IMR-90 (cell line): ENCODE measurements around the gene OSTF1. TPM values are rescaled to one million over a fixed set of nuclear protein-coding genes. Genes with fewer than 3 reads are reported as not detected.

Source experiments
- ATAC-seq: fragments of 200-7000 bp; cut with Tn5 transposase; 2 replicates; pipeline ENCODE4 v1.9.1; 2020; ENCODE audit warnings: low read depth, mild to moderate bottlenecking, moderate library complexity
- BruUV-seq: library from RNA; stranded (reverse); fragments of 400-500 nt; replicated peaks from 2 replicates; lab custom pipeline; 2021; lab: Mats Ljungman, UMichigan
- CTCF ChIA-PET: fragments of 300-600 bp; formaldehyde crosslinking; extraction: SDS; loops from one replicate; lab custom pipeline; 2021; ENCODE audit warnings: antibody characterized with exemption; lab: Yijun Ruan, JAX
- POLR2A ChIA-PET: fragments of 300-600 bp; sonication (Branson Sonifier 250); formaldehyde crosslinking; loops from one replicate; lab custom pipeline; 2022; ENCODE audit warnings: antibody characterized with exemption; ENCODE audit not compliant: unreplicated experiment; lab: Charles Lee
- DNase-seq: peaks from one replicate; pipeline ENCODE4 v3.0.0; 2013
- H2AFZ ChIP-seq: replicated peaks from 2 replicates; pipeline ENCODE3; 2013; ENCODE audit warnings: low read length, mild to moderate bottlenecking; ENCODE audit not compliant: poor library complexity
- H2AK5ac ChIP-seq: 2 replicates; pipeline ENCODE4 v1.6.1; 2013; ENCODE audit warnings: low read depth, low read length, inconsistent platforms
- H2AK9ac ChIP-seq: replicated peaks from 2 replicates; pipeline ENCODE3; 2013; ENCODE audit warnings: mild to moderate bottlenecking, low read depth, low read length, moderate library complexity; ENCODE audit not compliant: poor library complexity
- H2BK120ac ChIP-seq: 2 replicates; pipeline ENCODE4 v1.6.1; 2013; ENCODE audit warnings: low read depth, low read length, inconsistent platforms
- H2BK15ac ChIP-seq: 3 replicates; pipeline ENCODE4 v1.6.1; 2013; ENCODE audit warnings: low read depth, low read length, inconsistent platforms
- H2BK20ac ChIP-seq: 2 replicates; pipeline ENCODE4 v1.6.1; 2013; ENCODE audit warnings: low read depth, mild to moderate bottlenecking, inconsistent platforms, low read length, moderate library complexity
- H2BK5ac ChIP-seq: 2 replicates; pipeline ENCODE4 v1.6.1; 2013; ENCODE audit warnings: mild to moderate bottlenecking, low read depth, low read length, inconsistent platforms; ENCODE audit not compliant: poor library complexity, severe bottlenecking
- H3K14ac ChIP-seq: replicated peaks from 2 replicates; pipeline ENCODE4 v1.6.1; 2013; ENCODE audit warnings: low read depth, low read length, inconsistent platforms
- H3K18ac ChIP-seq: 2 replicates; pipeline ENCODE4 v1.6.1; 2013; ENCODE audit warnings: low read depth, low read length, control low read depth
- H3K23ac ChIP-seq: 2 replicates; pipeline ENCODE4 v1.6.1; 2013; ENCODE audit warnings: low read depth, low read length, inconsistent platforms
- H3K27ac ChIP-seq: 2 replicates; pipeline ENCODE4 v1.5.1; 2013; ENCODE audit warnings: mild to moderate bottlenecking, control low read depth, low read length; ENCODE audit not compliant: insufficient read depth
- H3K27me3 ChIP-seq: 2 replicates; pipeline ENCODE4 v1.6.1; 2013; ENCODE audit warnings: low read length; ENCODE audit not compliant: control insufficient read depth, insufficient read depth
- H3K36me3 ChIP-seq: 2 replicates; pipeline ENCODE4 v1.6.1; 2013; ENCODE audit warnings: low read length, mixed read lengths; ENCODE audit not compliant: control insufficient read depth, insufficient read depth
- H3K4ac ChIP-seq: 2 replicates; pipeline ENCODE4 v1.6.1; 2013; ENCODE audit warnings: low read depth, low read length, inconsistent platforms
- H3K4me1 ChIP-seq: 2 replicates; pipeline ENCODE4 v1.6.1; 2013; ENCODE audit warnings: low read length, mixed read lengths; ENCODE audit not compliant: control insufficient read depth, insufficient read depth
- H3K4me2 ChIP-seq: 2 replicates; pipeline ENCODE4 v1.6.1; 2013; ENCODE audit warnings: low read depth, mild to moderate bottlenecking, control low read depth, low read length, moderate library complexity
- H3K4me3 ChIP-seq: 2 replicates; pipeline ENCODE4 v1.5.1; 2013; ENCODE audit warnings: low read depth, mild to moderate bottlenecking, control low read depth, low read length, moderate library complexity; ENCODE audit not compliant: insufficient read depth
- H3K56ac ChIP-seq: 2 replicates; pipeline ENCODE4 v1.6.1; 2013; ENCODE audit warnings: low read length, inconsistent platforms; ENCODE audit not compliant: insufficient read depth; ENCODE audit errors: extremely low read depth
- H3K79me1 ChIP-seq, 2 experiments: 2 replicates each; pipeline ENCODE4 v1.6.1; 2013; ENCODE audit warnings: low read length in 2 of 2, inconsistent platforms in 1 of 2, low read depth in 1 of 2
- H3K9ac ChIP-seq: 2 replicates; pipeline ENCODE4 v1.6.1; 2013; ENCODE audit warnings: low read depth, low read length, control low read depth
- H3K9me1 ChIP-seq: 2 replicates; pipeline ENCODE4 v1.6.1; 2013; ENCODE audit warnings: low read length, inconsistent platforms; ENCODE audit not compliant: insufficient read depth
- H3K9me3 ChIP-seq: 2 replicates; pipeline ENCODE4 v1.6.1; 2013; ENCODE audit warnings: low read length; ENCODE audit not compliant: control insufficient read depth, insufficient read depth
- H4K20me1 ChIP-seq: 2 replicates; pipeline ENCODE4 v1.6.1; 2013; ENCODE audit warnings: low read length, inconsistent platforms; ENCODE audit not compliant: insufficient read depth
- H4K5ac ChIP-seq: 2 replicates; pipeline ENCODE4 v1.6.1; 2013; ENCODE audit warnings: mild to moderate bottlenecking, low read depth, low read length, control low read depth
- H4K8ac ChIP-seq, 2 experiments: 2 replicates each; pipeline ENCODE4 v1.6.1; 2013; ENCODE audit warnings: low read depth in 2 of 2, low read length in 2 of 2, control low read depth in 1 of 2, inconsistent platforms in 1 of 2
- H4K91ac ChIP-seq: 2 replicates; pipeline ENCODE4 v1.6.1; 2013; ENCODE audit warnings: low read depth, low read length, inconsistent platforms; ENCODE audit not compliant: insufficient read depth
- BHLHE40 ChIP-seq: fragments of 150-350 bp; IDR thresholded peaks from 2 replicates; pipeline ENCODE4 v1.6.1; 2016; ENCODE audit warnings: mild to moderate bottlenecking, low read depth, low read length
- CEBPB ChIP-seq: IDR thresholded peaks from 2 replicates; pipeline ENCODE4 v1.6.1; 2012; ENCODE audit warnings: low read depth, low read length, improper control_type of control experiment
- CHD1 ChIP-seq: IDR thresholded peaks from 2 replicates; pipeline ENCODE4 v1.6.1; 2012; ENCODE audit warnings: low read depth, low read length, improper control_type of control experiment
- CTCF ChIP-seq: conservative IDR thresholded peaks from 2 replicates; pipeline ENCODE4 v1.5.1; 2012; ENCODE audit warnings: mild to moderate bottlenecking, low read depth, low read length, improper control_type of control experiment
- ELK1 ChIP-seq: fragments of 150-350 bp; IDR thresholded peaks from 2 replicates; pipeline ENCODE4 v1.6.1; 2016; ENCODE audit warnings: low read depth, mild to moderate bottlenecking, low read length, moderate library complexity, borderline replicate concordance
- FOS ChIP-seq: fragments of 150-350 bp; IDR thresholded peaks from 2 replicates; pipeline ENCODE4 v1.6.1; 2016; ENCODE audit warnings: low read depth, low read length
- MAFK ChIP-seq: IDR thresholded peaks from 2 replicates; pipeline ENCODE4 v1.6.1; 2012; ENCODE audit warnings: low read depth, low read length, improper control_type of control experiment
- MAZ ChIP-seq: IDR thresholded peaks from 2 replicates; pipeline ENCODE4 v1.6.1; 2012; ENCODE audit warnings: low read depth, mild to moderate bottlenecking, low read length, improper control_type of control experiment, moderate library complexity, borderline replicate concordance
- MXI1 ChIP-seq: IDR thresholded peaks from 2 replicates; pipeline ENCODE4 v1.6.1; 2012; ENCODE audit warnings: low read depth, mild to moderate bottlenecking, low read length, moderate library complexity, borderline replicate concordance
- NFE2L2 ChIP-seq: fragments of 150-350 bp; IDR thresholded peaks from 2 replicates; pipeline ENCODE4 v1.6.1; 2016; ENCODE audit warnings: low read depth, mild to moderate bottlenecking, low read length
- POLR2A ChIP-seq: IDR thresholded peaks from 2 replicates; pipeline ENCODE4 v1.6.1; 2012; ENCODE audit warnings: mild to moderate bottlenecking, low read depth, low read length
- RAD21 ChIP-seq: IDR thresholded peaks from 2 replicates; pipeline ENCODE4 v1.6.1; 2012; ENCODE audit warnings: low read length, improper control_type of control experiment
- RCOR1 ChIP-seq: IDR thresholded peaks from 2 replicates; pipeline ENCODE4 v1.6.1; 2012; ENCODE audit warnings: mild to moderate bottlenecking, low read length, improper control_type of control experiment; ENCODE audit not compliant: insufficient replicate concordance
- RFX5 ChIP-seq: IDR thresholded peaks from 2 replicates; pipeline ENCODE4 v1.8.0; 2012; ENCODE audit warnings: low read depth, mild to moderate bottlenecking, low read length, moderate library complexity
- SMC3 ChIP-seq: fragments of 150-350 bp; IDR thresholded peaks from 2 replicates; pipeline ENCODE4 v1.6.1; 2016; ENCODE audit warnings: low read depth, mild to moderate bottlenecking, antibody characterized with exemption, low read length, moderate library complexity
- USF2 ChIP-seq: fragments of 150-350 bp; IDR thresholded peaks from 2 replicates; pipeline ENCODE4 v1.6.1; 2017; ENCODE audit warnings: mild to moderate bottlenecking, antibody characterized with exemption, low read length, low read depth
- WGBS, 2 experiments: methylation state at CpG; one replicate each; pipeline versions ENCODE4 v1.1.5 to v1.1.7; 2013; ENCODE audit warnings: missing lambda C conversion rate in 2 of 2; ENCODE audit not compliant: insufficient read length in 1 of 2; ENCODE audit errors: extremely low coverage in 2 of 2; 5-methylcytosine and 5-hydroxymethylcytosine counted together
- dilution Hi-C: fragments of 300-500 bp; cut with HindIII; formaldehyde crosslinking; loops from one replicate; pipeline ENCODE4 v1.14.3; 2018; ENCODE audit warnings: low sequenced_read_pairs; ENCODE audit not compliant: unreplicated experiment
- in situ Hi-C: fragments of 300-500 bp; cut with MboI; formaldehyde crosslinking; loops from 3 replicates; pipeline ENCODE4 v1.14.3; 2019; ENCODE audit warnings: low sequenced_read_pairs, inconsistent platforms, mixed read lengths
- intact Hi-C: fragments of 100-400 bp; cut with micrococcal nuclease; formaldehyde crosslinking; loops from 2 replicates; pipeline ENCODE4 v1.10.0; 2022
- polyA plus RNA-seq, 3 experiments: library from polyadenylated mRNA; depleted of rRNA; stranded (reverse); fragments of >200 nt; gene quantifications; 2 replicates each; pipeline ENCODE4 v1.2.3, GENCODE V29; 2012; ENCODE audit warnings: low replicate concordance in 1 of 3
- total RNA-seq: library from RNA; depleted of rRNA; stranded (reverse); fragments of >200 nt; gene quantifications from 2 replicates; pipeline ENCODE4 v1.2.3, GENCODE V29; 2012

Gene OSTF1
- total and polyA plus RNA-seq, 2 of the 4 experiments (the other 2 are of a cell fraction) = 17.1 to 41.6 TPM

- Histone ChIP-seq H3K9me1 (peaks cover 4% of the 10 kb centered on the region; the same call in 1 of the 2 replicates), H3K27me3 (no peaks in the 10 kb centered on the region), H2AFZ (peak overlapping the region; percentile 69), H4K8ac (no peak overlapping the region), H4K5ac (no peak overlapping the region), H3K4me3 (no peak overlapping the region), H2BK120ac (no peak overlapping the region), H3K4me1 (peaks cover 2% of the 10 kb centered on the region; the same call in 1 of the 2 replicates), H2BK5ac (no peak overlapping the region), H3K36me3 (no peaks in the 10 kb centered on the region), H3K23ac (peak overlapping the region; percentile 47; the same call in 1 of the 2 replicates), H4K20me1 (no peaks in the 10 kb centered on the region), H4K91ac (no peak overlapping the region), H3K27ac (no peak overlapping the region), H2BK20ac (no peak overlapping the region), H2BK15ac (no peak overlapping the region), H2AK5ac (no peak overlapping the region), H3K79me1 (peaks cover 14 to 49% of the 10 kb centered on the region in 2 experiments), H3K9ac (no peak overlapping the region), H2AK9ac (no peak overlapping the region), H3K18ac (no peak overlapping the region), H3K4me2 (peak overlapping the region; percentile 28; the same call in 1 of the 2 replicates), H3K4ac (no peak overlapping the region), H3K9me3 (no peaks in the 10 kb centered on the region), H3K14ac (no peak overlapping the region; the same call in 1 of the 2 replicates), H3K56ac (no peak overlapping the region)
- BruUV-seq = no TSS peak
- intact Hi-C loops (loop anchor here (5.0 kb wide), 1 partner anchor 39 kb away; no protein-coding TSS in a partner anchor), in situ Hi-C loops (no loop called here), dilution Hi-C loops (no loop called here)
- ATAC-seq (peak; percentile 73), DNase-seq (peak; percentile 79)
- WGBS, 2 experiments = no CpG with 5 or more reads among the region's 4 CpGs
- ChIA-PET POLR2A (no interaction called here), CTCF (interaction anchor here (1.2 kb wide), 1 partner anchor 13 kb away, joined by 3 read pairs; no protein-coding TSS in a partner anchor)
- no peak for TF ChIP-seq CEBPB
- no peak for TF ChIP-seq CHD1
- TF ChIP-seq MAZ = no peak
- no peak for TF ChIP-seq CTCF
- no peak for TF ChIP-seq MAFK
- TF ChIP-seq RAD21 = no peak
- TF ChIP-seq USF2 = no peak
- TF ChIP-seq RFX5 = no peak
- no peak for TF ChIP-seq ELK1
- no peak for TF ChIP-seq POLR2A
- no peak for TF ChIP-seq NFE2L2
- no peak for TF ChIP-seq FOS
- TF ChIP-seq RCOR1 = no peak
- no peak for TF ChIP-seq MXI1
- TF ChIP-seq SMC3 = no peak
- TF ChIP-seq BHLHE40 = no peak
Observed at GRCh38 chr9:75108571-75108970, 20.3 kb downstream of the OSTF1 start.
